HepG2 (cell line): ENCODE results near the gene FAM229A. TPM values are rescaled to one million over a fixed set of nuclear protein-coding genes. Genes with fewer than 3 reads are reported as not detected.

Experiments
- ADNP ChIP-seq: sonication (generic); formaldehyde crosslinking; IDR thresholded peaks from 2 replicates; pipeline ENCODE4 v1.4.0; 2020; ENCODE audit warnings: missing genetic modification reagents
- BATF2 ChIP-seq: sonication (generic); formaldehyde crosslinking; IDR thresholded peaks from 2 replicates; pipeline ENCODE4 v1.8.0; 2022; ENCODE audit warnings: mild to moderate bottlenecking, missing genetic modification reagents, moderate library complexity
- CBFB ChIP-seq: sonication (generic); formaldehyde crosslinking; IDR thresholded peaks from 2 replicates; pipeline ENCODE4 v1.4.0; 2020; ENCODE audit warnings: missing genetic modification reagents
- DNMT3B ChIP-seq: conservative IDR thresholded peaks from 2 replicates; pipeline ENCODE4 v1.6.1; 2016; ENCODE audit warnings: missing biosample characterization, control low read depth
- FOXK1 ChIP-seq: sonication (generic); formaldehyde crosslinking; IDR thresholded peaks from 2 replicates; pipeline ENCODE4 v1.4.0; 2020; ENCODE audit warnings: low read depth, missing genetic modification reagents, borderline replicate concordance
- GABPA ChIP-seq, 2 experiments: IDR thresholded peaks; 2 replicates each; pipeline ENCODE4 v1.6.1; 2011 to 2016; ENCODE audit warnings: low read depth in 2 of 2, low read length in 1 of 2, missing biosample characterization in 1 of 2, missing genetic modification characterization in 1 of 2
- HNRNPLL ChIP-seq: fragments of 200-400 bp; formaldehyde crosslinking; IDR thresholded peaks from 2 replicates; pipeline ENCODE4 v1.6.1; 2017; ENCODE audit warnings: mild to moderate bottlenecking, low read depth, low read length; ENCODE audit not compliant: poor library complexity, severe bottlenecking
- MAF1 ChIP-seq: sonication (generic); formaldehyde crosslinking; IDR thresholded peaks from 2 replicates; pipeline ENCODE4 v1.5.0; 2020; ENCODE audit warnings: missing genetic modification reagents, borderline replicate concordance
- MEF2D ChIP-seq: sonication (generic); formaldehyde crosslinking; IDR thresholded peaks from 2 replicates; pipeline ENCODE4 v1.5.1; 2020; ENCODE audit warnings: mild to moderate bottlenecking, missing genetic modification reagents
- ONECUT2 ChIP-seq: sonication (generic); formaldehyde crosslinking; IDR thresholded peaks from 2 replicates; pipeline ENCODE4 v1.4.0; 2020; ENCODE audit warnings: missing genetic modification reagents
- POGK ChIP-seq: sonication (generic); formaldehyde crosslinking; conservative IDR thresholded peaks from 2 replicates; pipeline ENCODE4 v1.8.0; 2022; ENCODE audit warnings: mild to moderate bottlenecking, moderate library complexity, missing genetic modification reagents
- PPARG ChIP-seq: conservative IDR thresholded peaks from 2 replicates; pipeline ENCODE4 v1.6.1; 2016; ENCODE audit warnings: missing biosample characterization, missing genetic modification reagents
- SALL2 ChIP-seq: sonication (generic); formaldehyde crosslinking; IDR thresholded peaks from 2 replicates; pipeline ENCODE4 v1.8.1; 2023; ENCODE audit warnings: mild to moderate bottlenecking, missing genetic modification reagents, inconsistent platforms
- TBX2 ChIP-seq: sonication (generic); formaldehyde crosslinking; IDR thresholded peaks from 2 replicates; pipeline ENCODE4 v1.5.0; 2020; ENCODE audit warnings: missing genetic modification reagents, mild to moderate bottlenecking, borderline replicate concordance
- ZBTB3 ChIP-seq: sonication (generic); formaldehyde crosslinking; IDR thresholded peaks from 2 replicates; pipeline ENCODE4 v1.4.0; 2020; ENCODE audit warnings: low read depth, mild to moderate bottlenecking, moderate library complexity, missing genetic modification reagents, borderline replicate concordance
- ZFP36L2 ChIP-seq: sonication (generic); formaldehyde crosslinking; IDR thresholded peaks from 2 replicates; pipeline ENCODE4 v1.4.0; 2020; ENCODE audit warnings: missing genetic modification reagents
- ZHX1 ChIP-seq: sonication (generic); formaldehyde crosslinking; IDR thresholded peaks from 2 replicates; pipeline ENCODE4 v1.8.1; 2022; ENCODE audit warnings: low read depth, mild to moderate bottlenecking, missing genetic modification reagents
- ZNF264 ChIP-seq: sonication (generic); formaldehyde crosslinking; IDR thresholded peaks from 2 replicates; pipeline ENCODE4 v1.4.0; 2020; ENCODE audit warnings: missing genetic modification reagents
- ZNF430 ChIP-seq: sonication (generic); formaldehyde crosslinking; IDR thresholded peaks from 2 replicates; pipeline ENCODE4 v1.9.0; 2021; ENCODE audit warnings: mild to moderate bottlenecking, missing genetic modification reagents
- ZNF496 ChIP-seq: sonication (generic); formaldehyde crosslinking; IDR thresholded peaks from 2 replicates; pipeline ENCODE4 v1.8.1; 2023; ENCODE audit warnings: mild to moderate bottlenecking, moderate library complexity, missing genetic modification reagents; ENCODE audit not compliant: insufficient replicate concordance
- ZNF556 ChIP-seq: sonication (generic); formaldehyde crosslinking; IDR thresholded peaks from 2 replicates; pipeline ENCODE4 v1.4.0; 2020; ENCODE audit warnings: mild to moderate bottlenecking, missing genetic modification reagents, borderline replicate concordance
- ZNF570 ChIP-seq: sonication (generic); formaldehyde crosslinking; IDR thresholded peaks from 2 replicates; pipeline ENCODE4 v1.4.0; 2020; ENCODE audit warnings: mild to moderate bottlenecking, missing genetic modification reagents, borderline replicate concordance
- ZNF577 ChIP-seq: sonication (generic); formaldehyde crosslinking; IDR thresholded peaks from 2 replicates; pipeline ENCODE4 v1.4.0; 2020; ENCODE audit warnings: mild to moderate bottlenecking, low read depth, missing genetic modification reagents, borderline replicate concordance
- ZNF737 ChIP-seq: sonication (generic); formaldehyde crosslinking; IDR thresholded peaks from 2 replicates; pipeline ENCODE4 v1.5.0; 2020; ENCODE audit warnings: missing genetic modification reagents, mild to moderate bottlenecking, borderline replicate concordance
- ZNF891 ChIP-seq: sonication (generic); formaldehyde crosslinking; IDR thresholded peaks from 2 replicates; pipeline ENCODE4 v1.5.0; 2020; ENCODE audit warnings: mild to moderate bottlenecking, missing genetic modification reagents
- polyA plus RNA-seq, 8 experiments: library from polyadenylated mRNA; depleted of rRNA in 3 of 8; stranded (reverse) in 7 of 8; unstranded in 1 of 8; fragments of >200 nt; fragmentation: Illumina TruSeq in 4 of 8; extraction: Trizol in 4 of 8; gene quantifications; 2 replicates each; pipeline versions ENCODE4 v1.2.1 to v1.2.3, GENCODE V29; 2011 to 2016; ENCODE audit warnings: low read depth in 4 of 8, missing spikeins in 1 of 8, mixed read lengths in 1 of 8; ENCODE audit not compliant: insufficient read depth in 1 of 8
- total RNA-seq, 5 experiments: library from RNA; depleted of rRNA; stranded (reverse); fragments of >200 nt; fragmentation: Illumina TruSeq; extraction: Trizol; gene quantifications; 2 replicates each; pipeline ENCODE4 v1.2.3, GENCODE V29; 2016; ENCODE audit warnings: low read depth in 1 of 5

FAM229A gene
- total and polyA plus RNA-seq, 2 of the 13 experiments (the other 11 are each of a cell fraction or from before 2014, with no cell fraction given): 3.2 to 17.6 TPM

GRCh38 chr1:32394141-32394889 is 32.0 kb upstream of the FAM229A start, which contains the start of gene BSDC1 (continued):
- TF ChIP-seq ZNF737 (CRISPR knock-in tag): no peak
- TF ChIP-seq ZNF430 (CRISPR knock-in tag): no peak
- no peak for TF ChIP-seq ONECUT2
- peak; percentile 42; the same call in 1 of the 2 replicates for TF ChIP-seq CBFB (CRISPR knock-in tag)
- 0 out of 2 replicates have a peak, but pooled peaks have one; percentile 16 for TF ChIP-seq ZNF891 (CRISPR knock-in tag)
- peak; percentile 66; the same call in 1 of the 2 replicates for TF ChIP-seq DNMT3B (CRISPR knock-in tag)
- TF ChIP-seq ZNF556 (CRISPR knock-in tag): no peak
- TF ChIP-seq BATF2: 0 out of 2 replicates have a peak, but pooled peaks have one; percentile 18
- TF ChIP-seq HNRNPLL: peak; percentile 87
- 0 out of 2 replicates have a peak, but pooled peaks have one; percentile 9 for TF ChIP-seq PPARG
- TF ChIP-seq MEF2D: no peak; the same call in 1 of the 2 replicates
- no peak for TF ChIP-seq ADNP
- peak; percentile 69; the same call in 1 of the 2 replicates for TF ChIP-seq POGK (CRISPR knock-in tag)
- no peak for TF ChIP-seq SALL2 (CRISPR knock-in tag)
- no peak for TF ChIP-seq ZNF577 (CRISPR knock-in tag)
- TF ChIP-seq ZFP36L2 (CRISPR knock-in tag): no peak
- no peak; the same call in 1 of the 2 replicates for TF ChIP-seq ZNF264
- TF ChIP-seq ZBTB3 (CRISPR knock-in tag): 0 out of 2 replicates have a peak, but pooled peaks have one; percentile 61
- TF ChIP-seq ZHX1 (CRISPR knock-in tag): peak; percentile 46
- no peak for TF ChIP-seq ZNF570 (CRISPR knock-in tag)
- TF ChIP-seq TBX2 (CRISPR knock-in tag): peak; percentile 66
- peak; percentile 91 for TF ChIP-seq FOXK1
- no peak for TF ChIP-seq GABPA (IDR thresholded peaks at IDR 0.05; ENCODE audit: low read depth, low read length)
- TF ChIP-seq GABPA (CRISPR knock-in tag; IDR thresholded peaks at IDR 0.05; ENCODE audit: low read depth): 0 out of 2 replicates have a peak, but pooled peaks have one; percentile 55
- no peak for TF ChIP-seq MAF1 (CRISPR knock-in tag)
- no peak for TF ChIP-seq ZNF496
